ENCODE measurements around the gene KIFC1.

GRCh38 chr6:33415831-33416230 is 24.2 kb downstream of the KIFC1 start:
- TF ChIP-seq, protein P1, sequence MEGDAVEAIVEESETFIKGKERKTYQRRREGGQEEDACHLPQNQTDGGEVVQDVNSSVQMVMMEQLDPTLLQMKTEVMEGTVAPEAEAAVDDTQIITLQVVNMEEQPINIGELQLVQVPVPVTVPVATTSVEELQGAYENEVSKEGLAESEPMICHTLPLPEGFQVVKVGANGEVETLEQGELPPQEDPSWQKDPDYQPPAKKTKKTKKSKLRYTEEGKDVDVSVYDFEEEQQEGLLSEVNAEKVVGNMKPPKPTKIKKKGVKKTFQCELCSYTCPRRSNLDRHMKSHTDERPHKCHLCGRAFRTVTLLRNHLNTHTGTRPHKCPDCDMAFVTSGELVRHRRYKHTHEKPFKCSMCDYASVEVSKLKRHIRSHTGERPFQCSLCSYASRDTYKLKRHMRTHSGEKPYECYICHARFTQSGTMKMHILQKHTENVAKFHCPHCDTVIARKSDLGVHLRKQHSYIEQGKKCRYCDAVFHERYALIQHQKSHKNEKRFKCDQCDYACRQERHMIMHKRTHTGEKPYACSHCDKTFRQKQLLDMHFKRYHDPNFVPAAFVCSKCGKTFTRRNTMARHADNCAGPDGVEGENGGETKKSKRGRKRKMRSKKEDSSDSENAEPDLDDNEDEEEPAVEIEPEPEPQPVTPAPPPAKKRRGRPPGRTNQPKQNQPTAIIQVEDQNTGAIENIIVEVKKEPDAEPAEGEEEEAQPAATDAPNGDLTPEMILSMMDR (IDR thresholded peaks at IDR 0.05) = no peak
- TF ChIP-seq POLR2A (IDR thresholded peaks at IDR 0.05) = no peak
